Thymus (tissue), 11 donors: ENCODE measurements around the gene MEN1. TPM values are rescaled to one million over a fixed set of nuclear protein-coding genes. Genes with fewer than 3 reads are reported as not detected.

Source experiments
- DNase-seq, 9 donors: peaks; one replicate each; pipeline ENCODE4 v3.0.0-alpha.2; 2013; ENCODE audit warnings: low spot score in 9 of 9, low read depth in 6 of 9, missing footprints in 1 of 9
- H3K27ac ChIP-seq, 2 donors: one replicate each; pipeline ENCODE4 v1.5.1; 2013; ENCODE audit warnings: control low read depth in 1 of 2, low read depth in 1 of 2, low read length in 1 of 2, mild to moderate bottlenecking in 1 of 2, moderate library complexity in 1 of 2
- H3K27me3 ChIP-seq, 2 donors: one replicate each; pipeline ENCODE4 v1.5.1; 2013; ENCODE audit warnings: low read length in 1 of 2; ENCODE audit not compliant: control insufficient read depth in 2 of 2, insufficient read depth in 1 of 2
- H3K36me3 ChIP-seq, 2 donors: one replicate each; pipeline ENCODE4 v1.5.1; 2013; ENCODE audit warnings: low read length in 1 of 2, mild to moderate bottlenecking in 1 of 2, moderate library complexity in 1 of 2; ENCODE audit not compliant: control insufficient read depth in 2 of 2, insufficient read depth in 2 of 2
- H3K4me1 ChIP-seq, 2 donors: one replicate each; pipeline ENCODE4 v1.5.1; 2013; ENCODE audit warnings: low read length in 2 of 2; ENCODE audit not compliant: control insufficient read depth in 2 of 2, insufficient read depth in 2 of 2
- H3K4me3 ChIP-seq, 2 donors: one replicate each; pipeline ENCODE4 v1.5.1; 2013; ENCODE audit warnings: low read length in 2 of 2, control low read depth in 1 of 2, mild to moderate bottlenecking in 1 of 2
- H3K9me3 ChIP-seq, 2 donors: one replicate each; pipeline ENCODE4 v1.5.1; 2013; ENCODE audit warnings: low read length in 1 of 2, mild to moderate bottlenecking in 1 of 2; ENCODE audit not compliant: control insufficient read depth in 2 of 2, insufficient read depth in 1 of 2
- WGBS: extraction: QIAGEN DNeasy Blood & Tissue Kit; methylation state at CpG from one replicate; pipeline ENCODE4 v1.1.7; 2013; 5-methylcytosine and 5-hydroxymethylcytosine counted together
- polyA plus RNA-seq: library from polyadenylated mRNA; stranded (reverse); fragments of 200-250 nt; gene quantifications from one replicate; pipeline ENCODE4 v1.2.3, GENCODE V29; 2013
- total RNA-seq: library from RNA; stranded (reverse); fragments of 120-200 nt; gene quantifications from one replicate; pipeline ENCODE4 v1.2.4, GENCODE V29; 2013
- donor health status: healthy.

The MEN1 gene
- total and polyA plus RNA-seq, 2 donors = 10.8 to 33.4 TPM

GRCh38 chr11:64778473-64779298 is 31.7 kb downstream of the MEN1 start, which contains the start of gene SF1:
SF1 (minus strand) TSS chr11:64778542; CDS start chr11:64778392, 150 bp downstream.
- under 1% methylated on average over 80 of the region's 80 CpGs for WGBS
- H3K36me3 ChIP-seq = peaks cover 30 to 37% of the 10 kb centered on the region in 2 donors
- DNase-seq = peak; percentile 99 to 100 (median 100)
- no peaks in the 10 kb centered on the region for H3K27me3 ChIP-seq
- peak within 1 kb of the TSS; percentile 96 to 100 for H3K27ac ChIP-seq
- peaks cover 0 to 4% of the 10 kb centered on the region in 2 donors for H3K9me3 ChIP-seq
- peak within 1 kb of the TSS; percentile 84 to 98 for H3K4me3 ChIP-seq
- H3K4me1 ChIP-seq = peaks cover 17 to 20% of the 10 kb centered on the region in 2 donors

- no peak for DNase-seq
- H3K4me3 ChIP-seq = peak overlapping the region; percentile 49 to 98
- peak overlapping the region; percentile 96 to 100 for H3K27ac ChIP-seq
- no peaks in the 10 kb centered on the region for H3K27me3 ChIP-seq
- H3K36me3 ChIP-seq = peaks cover 36 to 43% of the 10 kb centered on the region in 2 donors
- WGBS = 1% methylated on average over 28 of the region's 28 CpGs
- H3K9me3 ChIP-seq = peaks cover 0 to 4% of the 10 kb centered on the region in 2 donors
- peaks cover 17 to 20% of the 10 kb centered on the region in 2 donors for H3K4me1 ChIP-seq
These were observed 32.2 kb downstream of the MEN1 start for GRCh38 chr11:64778223-64778472.

GRCh38 chr11:64777449-64778222 is 32.7 kb downstream of the MEN1 start:
- Histone ChIP-seq H3K4me3 (peak overlapping the region; percentile 84 to 98), H3K36me3 (peaks cover 41 to 48% of the 10 kb centered on the region in 2 donors), H3K9me3 (peaks cover 0 to 4% of the 10 kb centered on the region in 2 donors), H3K4me1 (peaks cover 17 to 24% of the 10 kb centered on the region in 2 donors), H3K27me3 (no peaks in the 10 kb centered on the region), H3K27ac (peak overlapping the region; percentile 96 to 100)
- under 1% methylated on average over 98 of the region's 98 CpGs for WGBS
- DNase-seq = peak; percentile 70 to 94 (median 86)

GRCh38 chr11:64776875-64777274 is 33.5 kb downstream of the MEN1 start:
- H3K36me3 ChIP-seq = peaks cover 45 to 56% of the 10 kb centered on the region in 2 donors
- H3K27ac ChIP-seq = peak overlapping the region in 1 of 2 donors; percentile 76
- no peaks in the 10 kb centered on the region for H3K27me3 ChIP-seq
- no peak for DNase-seq
- peaks cover 0 to 4% of the 10 kb centered on the region in 2 donors for H3K9me3 ChIP-seq
- 25% methylated on average over 3 of the region's 3 CpGs for WGBS
- peaks cover 17 to 24% of the 10 kb centered on the region in 2 donors for H3K4me1 ChIP-seq
- peak overlapping the region; percentile 84 to 98 for H3K4me3 ChIP-seq

GRCh38 chr11:64776425-64776824 is 33.9 kb downstream of the MEN1 start:
- no peak for DNase-seq
- 95% methylated on average over 6 of the region's 6 CpGs for WGBS
- peak overlapping the region; percentile 84 to 98 for H3K4me3 ChIP-seq
- peaks cover 17 to 24% of the 10 kb centered on the region in 2 donors for H3K4me1 ChIP-seq
- peaks cover 48 to 60% of the 10 kb centered on the region in 2 donors for H3K36me3 ChIP-seq
- H3K27ac ChIP-seq = no peak overlapping the region
- H3K27me3 ChIP-seq = no peaks in the 10 kb centered on the region
- H3K9me3 ChIP-seq = peaks cover 0 to 4% of the 10 kb centered on the region in 2 donors

- Histone ChIP-seq H3K4me3 (no peak overlapping the region), H3K4me1 (peaks cover 11 to 17% of the 10 kb centered on the region in 2 donors), H3K36me3 (peaks cover 70 to 83% of the 10 kb centered on the region in 2 donors), H3K9me3 (no peaks in the 10 kb centered on the region), H3K27me3 (no peaks in the 10 kb centered on the region), H3K27ac (no peak overlapping the region)
- WGBS = 97% methylated on average over 5 of the region's 5 CpGs
- no peak for DNase-seq
These were observed 36.2 kb downstream of the MEN1 start for GRCh38 chr11:64774144-64774543.

GRCh38 chr11:64772303-64773018 is 37.9 kb downstream of the MEN1 start:
- Histone ChIP-seq H3K36me3 (peaks cover 87 to 99% of the 10 kb centered on the region in 2 donors), H3K9me3 (peaks cover 0 to 6% of the 10 kb centered on the region in 2 donors), H3K27me3 (no peaks in the 10 kb centered on the region), H3K4me1 (peaks cover 13 to 26% of the 10 kb centered on the region in 2 donors), H3K27ac (no peak overlapping the region), H3K4me3 (no peak overlapping the region)
- no peak for DNase-seq
- WGBS = 94% methylated on average over 3 of the region's 3 CpGs

GRCh38 chr11:64771861-64772260 is 38.5 kb downstream of the MEN1 start:
- Histone ChIP-seq H3K27ac (no peak overlapping the region), H3K36me3 (peaks cover 92 to 99% of the 10 kb centered on the region in 2 donors), H3K9me3 (peaks cover 0 to 6% of the 10 kb centered on the region in 2 donors), H3K4me3 (no peak overlapping the region), H3K27me3 (no peaks in the 10 kb centered on the region), H3K4me1 (peaks cover 11 to 29% of the 10 kb centered on the region in 2 donors)
- WGBS = 98% methylated on average over 2 of the region's 2 CpGs
- no peak for DNase-seq
